SKM-1 (cell line): ENCODE measurements around the gene TRIM72.
"Not testable (repeated sequence)": the region's sequence is repeated elsewhere in the genome, so short reads cannot be mapped to it uniquely, and the experiment has no call there.

ENCODE experiments used
- DNase-seq: peaks from one replicate; lab custom pipeline; 2025; ENCODE audit not compliant: unreplicated experiment; lab: John Stamatoyannopoulos, UW

The TRIM72 gene

GRCh38 chr16:31251435-31251834 lies 37.5 kb downstream of the TRIM72 start:
- DNase-seq: no peak

GRCh38 chr16:31253642-31254045 lies 39.7 kb downstream of the TRIM72 start:
- DNase-seq: peak; percentile 98

- no peak for DNase-seq
Measured at GRCh38 chr16:31256466-31256865, 42.5 kb downstream of the TRIM72 start.

- no peak for DNase-seq
Measured at GRCh38 chr16:31258366-31258765, 44.4 kb downstream of the TRIM72 start.

GRCh38 chr16:31260136-31260931 lies 46.4 kb downstream of the TRIM72 start:
- DNase-seq: peak; percentile 52

- DNase-seq: no peak
Measured at GRCh38 chr16:31262084-31262483, 48.2 kb downstream of the TRIM72 start.

GRCh38 chr16:31265329-31266245 lies 51.7 kb downstream of the TRIM72 start:
- DNase-seq: no peak

GRCh38 chr16:31267332-31268032 lies 53.6 kb downstream of the TRIM72 start:
- DNase-seq: no peak

- no peak for DNase-seq
Measured at GRCh38 chr16:31268033-31268365, 54.1 kb downstream of the TRIM72 start.

GRCh38 chr16:31268891-31269290 lies 55.0 kb downstream of the TRIM72 start:
- DNase-seq: no peak

- DNase-seq: no peak
Measured at GRCh38 chr16:31269541-31269940, 55.6 kb downstream of the TRIM72 start.

- DNase-seq: not testable (repeated sequence)
Measured at GRCh38 chr16:31269973-31270372, 56.1 kb downstream of the TRIM72 start.

- no peak for DNase-seq
Measured at GRCh38 chr16:31270795-31271194, 56.9 kb downstream of the TRIM72 start.

- DNase-seq: no peak
Measured at GRCh38 chr16:31271621-31272190, 57.8 kb downstream of the TRIM72 start.

GRCh38 chr16:31273187-31273586 lies 59.3 kb downstream of the TRIM72 start:
- DNase-seq: no peak

GRCh38 chr16:31273676-31274075 lies 59.8 kb downstream of the TRIM72 start:
- DNase-seq: no peak

- no peak for DNase-seq
Measured at GRCh38 chr16:31274831-31275816, 61.2 kb downstream of the TRIM72 start.

GRCh38 chr16:31276600-31276999 lies 62.7 kb downstream of the TRIM72 start:
- no peak for DNase-seq

- no peak for DNase-seq
Measured at GRCh38 chr16:31277659-31278260, 63.8 kb downstream of the TRIM72 start.

GRCh38 chr16:31278853-31279252 lies 64.9 kb downstream of the TRIM72 start:
- not testable (repeated sequence) for DNase-seq
